AG09309 (cell line): ENCODE data around the gene MEGF11.

Experiments
- DNase-seq: peaks from one replicate; pipeline ENCODE4 v3.0.0-alpha.2; 2010; ENCODE audit warnings: low read depth
- H3K4me3 ChIP-seq: 2 replicates; pipeline ENCODE4 v1.5.1; 2011; ENCODE audit warnings: mild to moderate bottlenecking, low read depth, low read length, moderate library complexity; ENCODE audit not compliant: control insufficient read depth
- TF ChIP-seq, protein P1 (sequence below): IDR thresholded peaks from 2 replicates; pipeline ENCODE4 v1.5.1; 2011; ENCODE audit warnings: mild to moderate bottlenecking, low read depth, low read length, inconsistent platforms; ENCODE audit not compliant: insufficient read depth, control insufficient read depth; ENCODE audit errors: missing control alignments

The MEGF11 gene

DNA sequence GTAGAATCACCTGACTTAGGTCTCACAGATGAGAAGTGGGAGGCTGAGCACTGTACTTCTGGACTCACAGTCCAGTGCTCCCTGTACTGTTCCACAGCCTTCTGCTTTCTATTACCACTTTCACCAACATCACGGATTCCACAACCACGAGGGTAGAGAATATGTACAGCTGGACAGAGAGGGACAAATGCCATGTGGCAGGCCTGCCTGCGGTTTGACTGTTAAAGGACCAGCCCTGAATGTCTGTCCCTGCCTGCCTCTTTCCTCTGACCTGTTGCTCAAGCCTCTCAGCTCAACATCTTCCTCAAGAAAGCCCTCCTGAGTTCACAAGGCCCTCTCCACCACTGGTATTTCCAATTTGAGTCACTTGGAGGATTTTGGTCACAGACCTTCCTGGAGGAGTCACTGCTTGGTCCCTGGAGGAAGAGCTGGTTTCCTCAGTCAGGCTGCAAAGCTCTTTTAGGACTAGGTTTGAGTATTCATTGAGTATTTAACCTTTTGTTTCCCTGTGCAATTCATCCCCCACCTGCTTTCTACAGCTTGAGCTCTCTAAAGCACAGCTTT, 335.1 kb downstream of the MEGF11 start:
- H3K4me3 ChIP-seq: no peak overlapping the region
- no peak for DNase-seq
- TF ChIP-seq, protein P1, sequence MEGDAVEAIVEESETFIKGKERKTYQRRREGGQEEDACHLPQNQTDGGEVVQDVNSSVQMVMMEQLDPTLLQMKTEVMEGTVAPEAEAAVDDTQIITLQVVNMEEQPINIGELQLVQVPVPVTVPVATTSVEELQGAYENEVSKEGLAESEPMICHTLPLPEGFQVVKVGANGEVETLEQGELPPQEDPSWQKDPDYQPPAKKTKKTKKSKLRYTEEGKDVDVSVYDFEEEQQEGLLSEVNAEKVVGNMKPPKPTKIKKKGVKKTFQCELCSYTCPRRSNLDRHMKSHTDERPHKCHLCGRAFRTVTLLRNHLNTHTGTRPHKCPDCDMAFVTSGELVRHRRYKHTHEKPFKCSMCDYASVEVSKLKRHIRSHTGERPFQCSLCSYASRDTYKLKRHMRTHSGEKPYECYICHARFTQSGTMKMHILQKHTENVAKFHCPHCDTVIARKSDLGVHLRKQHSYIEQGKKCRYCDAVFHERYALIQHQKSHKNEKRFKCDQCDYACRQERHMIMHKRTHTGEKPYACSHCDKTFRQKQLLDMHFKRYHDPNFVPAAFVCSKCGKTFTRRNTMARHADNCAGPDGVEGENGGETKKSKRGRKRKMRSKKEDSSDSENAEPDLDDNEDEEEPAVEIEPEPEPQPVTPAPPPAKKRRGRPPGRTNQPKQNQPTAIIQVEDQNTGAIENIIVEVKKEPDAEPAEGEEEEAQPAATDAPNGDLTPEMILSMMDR: no peak

DNA sequence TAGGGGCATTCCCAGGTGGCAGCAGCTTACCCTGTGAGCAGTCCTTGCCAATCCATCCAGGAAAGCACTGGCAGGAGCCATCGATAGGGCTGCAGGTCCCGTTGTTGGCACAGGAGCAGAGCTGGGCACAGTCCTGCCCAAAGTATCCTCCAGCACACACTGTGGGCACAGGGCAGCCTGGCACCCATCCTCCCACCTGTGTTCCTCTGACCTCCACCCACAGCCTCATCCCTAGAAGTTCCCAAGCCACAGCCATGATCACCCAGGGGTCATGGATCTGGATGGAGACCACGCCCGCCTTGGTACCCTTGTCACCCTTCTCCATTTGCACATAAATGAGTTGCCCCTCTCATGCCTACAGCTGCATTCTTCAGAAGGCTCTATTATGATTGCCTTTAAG, 335.6 kb downstream of the MEGF11 start:
- no peak overlapping the region for H3K4me3 ChIP-seq
- TF ChIP-seq, protein P1: no peak
- DNase-seq: no peak

DNA sequence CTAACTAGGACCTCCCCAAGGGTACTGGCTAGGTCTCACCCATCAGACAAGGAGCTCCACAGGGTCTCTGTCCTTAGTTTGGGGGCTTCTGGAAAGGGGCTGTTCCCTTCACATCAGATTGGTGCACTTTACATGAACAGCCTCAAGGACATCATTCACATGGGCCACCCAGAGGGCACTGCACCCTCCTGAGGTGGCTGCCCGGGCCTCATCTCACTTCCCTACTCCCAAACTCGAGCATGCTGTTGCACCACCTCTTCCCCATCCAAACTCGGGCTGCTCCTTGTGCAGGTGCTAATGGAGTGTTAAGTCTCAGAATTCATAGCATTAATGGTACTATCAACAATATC, 336.2 kb downstream of the MEGF11 start:
- H3K4me3 ChIP-seq: no peak overlapping the region
- no peak for DNase-seq
- TF ChIP-seq, protein P1: no peak

DNA sequence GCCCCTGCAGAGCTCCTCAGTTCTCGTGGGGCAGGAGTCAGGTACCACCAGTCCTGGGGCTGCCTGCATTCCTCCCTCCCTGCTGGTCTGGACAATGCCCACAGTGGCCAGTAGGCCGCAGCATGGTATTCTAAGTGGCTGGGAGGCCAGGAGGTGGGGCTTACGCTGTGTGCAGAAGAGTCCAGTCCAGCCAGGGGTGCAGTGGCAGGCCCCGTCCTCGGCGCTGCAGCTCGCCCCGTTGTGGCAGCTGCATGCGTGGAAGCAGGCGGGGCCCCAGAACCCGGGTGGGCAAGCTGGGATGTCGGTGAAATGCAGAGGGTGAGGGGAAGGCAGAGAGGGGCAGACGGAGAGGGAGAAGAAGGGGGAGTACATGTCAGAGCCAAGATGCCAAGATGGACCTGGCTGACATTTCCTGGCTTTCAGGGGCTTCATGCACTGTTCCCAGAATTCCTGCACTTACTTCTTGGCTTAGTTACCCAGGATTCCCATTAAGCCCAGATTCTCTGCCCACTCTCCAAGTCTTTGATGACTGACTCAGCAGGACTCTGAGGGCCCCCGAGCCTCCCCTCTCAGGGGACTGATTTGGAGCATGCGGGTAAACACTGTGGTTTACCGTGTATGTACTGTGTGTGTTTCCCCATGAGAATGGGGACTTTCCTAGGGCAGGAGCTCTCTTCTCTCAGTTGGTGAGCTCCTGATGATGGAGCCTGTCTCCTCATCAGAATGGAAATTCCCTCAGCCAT, 336.7 kb downstream of the MEGF11 start:
- no peak overlapping the region for H3K4me3 ChIP-seq
- TF ChIP-seq, protein P1: peak; percentile 86
- DNase-seq: peak; percentile 18

DNA sequence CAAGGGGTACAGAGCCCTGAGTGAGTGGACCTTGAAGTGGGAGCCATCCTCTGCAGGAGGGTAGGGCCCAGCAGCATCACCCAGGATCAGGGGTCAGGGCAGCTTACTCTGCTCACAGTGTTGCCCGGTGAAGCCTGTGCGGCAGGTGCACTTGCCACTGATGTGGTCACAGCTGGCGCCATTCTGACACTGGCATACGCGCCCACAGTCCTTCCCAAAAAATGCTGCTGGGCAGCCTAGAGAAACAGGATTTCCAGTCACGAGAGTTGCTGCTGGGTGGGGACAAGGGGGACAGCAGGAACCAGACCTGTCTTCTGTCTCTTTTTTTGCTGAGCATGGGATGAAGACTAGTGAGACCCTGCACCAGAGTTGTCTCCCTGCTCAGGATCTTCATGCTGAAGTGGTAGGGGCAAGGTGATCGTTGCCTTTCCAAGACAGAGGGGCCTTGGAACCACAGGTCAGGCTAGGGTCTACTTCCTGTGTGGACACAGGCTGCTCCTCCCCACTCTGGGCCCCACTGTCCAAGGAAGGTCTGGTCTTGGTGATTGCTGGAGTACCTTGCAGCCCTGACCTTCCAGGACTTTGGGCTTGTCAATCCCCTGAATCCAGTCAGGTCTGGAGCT, 337.4 kb downstream of the MEGF11 start:
- DNase-seq: no peak
- TF ChIP-seq, protein P1: no peak

DNA sequence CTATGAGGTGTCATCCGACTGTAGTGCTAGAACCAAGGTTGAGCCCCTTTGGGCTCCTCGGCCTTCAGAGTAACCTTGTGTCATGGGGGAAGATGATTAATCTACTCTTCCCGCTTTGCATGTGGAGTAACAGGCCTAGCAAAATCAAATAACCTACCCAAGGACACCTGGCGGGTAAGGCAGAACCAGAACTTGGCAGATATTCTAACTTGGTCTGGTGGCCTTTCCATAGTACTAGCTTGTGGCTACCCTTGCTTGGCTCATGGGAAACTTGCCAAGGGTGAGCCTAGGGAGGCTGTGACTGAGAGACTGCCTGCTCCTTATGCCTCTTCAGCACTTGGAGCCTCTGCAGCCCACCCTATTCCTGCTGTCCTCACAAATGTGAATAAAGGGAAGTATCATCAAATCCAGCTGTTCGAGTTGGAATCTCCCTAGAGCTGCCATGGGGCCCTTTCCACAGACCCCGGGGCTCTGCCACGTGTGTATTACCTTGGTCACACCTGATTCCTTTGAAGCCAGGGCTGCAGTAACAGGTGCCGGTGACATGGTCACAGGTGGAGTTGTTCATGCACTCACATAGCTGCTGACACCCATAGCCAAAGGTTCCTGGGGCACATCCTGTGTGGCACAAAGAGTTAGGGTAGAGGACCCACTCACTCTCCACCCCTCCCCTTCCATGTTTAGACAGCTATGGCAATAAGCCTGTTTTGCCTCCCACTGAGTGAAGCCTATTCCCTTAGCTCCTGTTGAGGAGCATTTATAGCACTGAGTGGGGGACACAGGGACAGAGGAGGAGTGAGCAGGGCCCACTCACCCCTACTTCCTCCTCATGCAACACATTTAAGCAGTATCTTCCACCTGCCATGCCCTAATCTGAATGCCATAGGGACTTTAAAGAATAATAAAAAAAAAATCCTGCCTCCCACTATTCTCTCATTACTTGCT, 338.3 kb downstream of the MEGF11 start:
- TF ChIP-seq, protein P1: no peak
- DNase-seq: no peak
- no peak overlapping the region for H3K4me3 ChIP-seq

More for the DNA sequence above, 337.4 kb downstream of the MEGF11 start:
- no peak overlapping the region for H3K4me3 ChIP-seq
